Vagina (tissue), 2 donors: Measurements from ENCODE around the gene SDE2. TPM values are rescaled to one million over a fixed set of nuclear protein-coding genes. Genes with fewer than 3 reads are reported as not detected.

Experiments used
- DNase-seq, 2 donors: peaks; one replicate each; pipeline ENCODE4 v3.0.0-alpha.2; 2017; ENCODE audit errors: extremely low spot score in 2 of 2
- H3K27ac ChIP-seq: fragments of 200-600 bp; sonication (generic); one replicate; pipeline ENCODE4 v1.5.1; 2019
- H3K27me3 ChIP-seq: fragments of 200-600 bp; sonication (generic); one replicate; pipeline ENCODE4 v1.5.1; 2019
- H3K36me3 ChIP-seq, 2 donors: fragments of 200-600 bp; sonication (generic); one replicate each; pipeline ENCODE4 v1.5.1; 2017 to 2019
- H3K4me1 ChIP-seq: fragments of 200-600 bp; sonication (generic); one replicate; pipeline ENCODE4 v1.5.1; 2019
- H3K4me3 ChIP-seq, 2 donors: fragments of 200-600 bp; sonication (generic); 1 replicate in 1 of 2; 2 replicates in 1 of 2; pipeline ENCODE4 v1.5.1; 2016 to 2019
- H3K9me3 ChIP-seq: fragments of 200-600 bp; sonication (generic); one replicate; pipeline ENCODE4 v1.5.1; 2019
- CTCF ChIP-seq, 3 experiments: fragments of 450-650 bp in 2 of 3; fragments of 200-600 bp in 1 of 3; sonication (generic) in 1 of 3; IDR thresholded peaks; one replicate each; pipeline ENCODE4 v1.5.1; 2017 to 2019; ENCODE audit warnings: antibody characterized with exemption in 3 of 3, mild to moderate bottlenecking in 2 of 3, moderate library complexity in 2 of 3
- POLR2A ChIP-seq, 2 donors: fragments of 450-650 bp; IDR thresholded peaks; one replicate each; pipeline ENCODE4 v1.6.1; 2017; ENCODE audit warnings: antibody characterized with exemption in 2 of 2, mild to moderate bottlenecking in 2 of 2, moderate library complexity in 2 of 2
- POLR2AphosphoS5 ChIP-seq, 2 donors: sonication (generic); formaldehyde crosslinking; IDR thresholded peaks; one replicate each; pipeline ENCODE4 v1.9.0; 2017; ENCODE audit warnings: antibody characterized with exemption in 2 of 2, mild to moderate bottlenecking in 2 of 2, low read depth in 1 of 2; ENCODE audit not compliant: insufficient read depth in 1 of 2
- intact Hi-C: fragments of 100-400 bp; cut with DNase I; formaldehyde crosslinking; loops from one replicate; pipeline ENCODE4 v1.15.1; 2023
- total RNA-seq: library from RNA; depleted of rRNA; stranded (reverse); fragments of >200 nt; gene quantifications from one replicate; pipeline ENCODE4 v1.2.3, GENCODE V29; 2016

The SDE2 gene
- total RNA-seq, 1 donor from 2014 or later: 14.7 TPM

DNA sequence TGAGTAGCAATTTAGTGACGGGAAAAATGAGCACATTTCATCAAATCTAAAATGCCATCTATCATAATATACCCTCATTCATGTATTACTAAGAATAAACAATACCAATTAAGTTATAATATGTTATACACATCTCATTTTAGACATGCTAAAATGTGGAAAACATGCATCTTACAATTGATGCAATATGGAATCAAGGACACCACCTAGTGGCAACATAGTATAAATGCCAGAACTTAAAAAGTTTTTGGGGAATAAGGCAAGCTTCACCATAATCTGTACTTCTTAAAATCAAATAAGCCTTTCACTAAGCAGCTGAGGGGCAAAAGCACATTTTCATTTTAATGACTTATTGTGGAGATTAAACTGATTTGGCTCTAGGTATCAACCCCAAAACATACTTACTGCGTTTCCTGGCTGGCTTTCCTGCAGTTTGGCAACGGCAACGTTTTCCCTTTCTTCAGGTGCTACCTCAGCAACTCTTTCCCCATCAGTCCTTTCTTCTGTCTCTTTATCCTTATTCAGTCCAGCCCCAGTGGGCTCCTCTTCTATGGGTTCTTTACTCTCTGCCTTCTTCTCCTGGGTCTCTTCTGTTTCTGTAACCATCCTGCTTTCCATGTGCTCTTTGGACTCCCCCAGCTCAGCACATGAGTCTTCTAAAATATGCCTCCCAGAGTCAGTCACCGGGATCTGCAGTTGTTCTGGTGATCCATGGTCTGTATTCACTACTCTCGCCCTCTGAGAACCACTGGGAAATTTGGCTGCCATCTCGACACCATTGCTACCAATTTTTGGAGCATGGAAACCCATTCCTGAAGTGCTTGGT, 11.4 kb downstream of the SDE2 start:
- Histone ChIP-seq H3K4me1 (peaks cover 8% of the 10 kb centered on the region), H3K4me3 (no peak overlapping the region), H3K9me3 (no peaks in the 10 kb centered on the region), H3K27me3 (no peaks in the 10 kb centered on the region), H3K36me3 (peaks cover 0 to 88% of the 10 kb centered on the region in 2 donors), H3K27ac (no peak overlapping the region)
- no peak for TF ChIP-seq POLR2AphosphoS5 (IDR thresholded peaks at IDR 0.05; ENCODE audit: insufficient read depth in 1 of 2, low read depth in 1 of 2)
- peak; percentile 29 to 61 (median 57) for TF ChIP-seq CTCF (IDR thresholded peaks at IDR 0.05)
- no peak for TF ChIP-seq POLR2A (IDR thresholded peaks at IDR 0.05)
- intact Hi-C loops: no loop called here
- DNase-seq: no peak

DNA sequence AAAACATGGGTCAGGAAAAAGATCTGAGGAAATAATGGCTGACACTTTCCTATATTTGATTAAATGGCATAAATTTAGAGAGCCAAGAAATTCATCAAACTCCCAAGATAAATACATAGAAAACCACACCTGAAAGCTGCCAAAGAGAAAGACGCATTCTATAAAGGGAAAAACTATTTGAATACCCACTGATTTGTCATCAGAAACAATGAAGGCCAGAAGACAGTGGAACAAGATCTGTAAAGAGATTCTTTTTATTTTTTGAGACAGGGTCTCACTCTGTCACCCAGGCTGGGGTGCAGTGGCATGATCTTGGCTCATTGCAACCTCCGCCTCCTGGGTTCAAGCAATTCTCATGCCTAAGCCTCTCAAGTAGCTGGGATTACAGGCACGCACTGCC, 17.4 kb downstream of the SDE2 start:
- H3K27ac ChIP-seq: no peak overlapping the region
- H3K4me3 ChIP-seq: no peak overlapping the region
- TF ChIP-seq CTCF (IDR thresholded peaks at IDR 0.05): no peak
- no peak for TF ChIP-seq POLR2A (IDR thresholded peaks at IDR 0.05)
- no peak for TF ChIP-seq POLR2AphosphoS5 (IDR thresholded peaks at IDR 0.05; ENCODE audit: insufficient read depth in 1 of 2, low read depth in 1 of 2)
- H3K4me1 ChIP-seq: no peaks in the 10 kb centered on the region
- DNase-seq: no peak
- H3K9me3 ChIP-seq: no peaks in the 10 kb centered on the region
- intact Hi-C loops: no loop called here
- H3K36me3 ChIP-seq: peaks cover 0 to 60% of the 10 kb centered on the region in 2 donors
- H3K27me3 ChIP-seq: no peaks in the 10 kb centered on the region

DNA sequence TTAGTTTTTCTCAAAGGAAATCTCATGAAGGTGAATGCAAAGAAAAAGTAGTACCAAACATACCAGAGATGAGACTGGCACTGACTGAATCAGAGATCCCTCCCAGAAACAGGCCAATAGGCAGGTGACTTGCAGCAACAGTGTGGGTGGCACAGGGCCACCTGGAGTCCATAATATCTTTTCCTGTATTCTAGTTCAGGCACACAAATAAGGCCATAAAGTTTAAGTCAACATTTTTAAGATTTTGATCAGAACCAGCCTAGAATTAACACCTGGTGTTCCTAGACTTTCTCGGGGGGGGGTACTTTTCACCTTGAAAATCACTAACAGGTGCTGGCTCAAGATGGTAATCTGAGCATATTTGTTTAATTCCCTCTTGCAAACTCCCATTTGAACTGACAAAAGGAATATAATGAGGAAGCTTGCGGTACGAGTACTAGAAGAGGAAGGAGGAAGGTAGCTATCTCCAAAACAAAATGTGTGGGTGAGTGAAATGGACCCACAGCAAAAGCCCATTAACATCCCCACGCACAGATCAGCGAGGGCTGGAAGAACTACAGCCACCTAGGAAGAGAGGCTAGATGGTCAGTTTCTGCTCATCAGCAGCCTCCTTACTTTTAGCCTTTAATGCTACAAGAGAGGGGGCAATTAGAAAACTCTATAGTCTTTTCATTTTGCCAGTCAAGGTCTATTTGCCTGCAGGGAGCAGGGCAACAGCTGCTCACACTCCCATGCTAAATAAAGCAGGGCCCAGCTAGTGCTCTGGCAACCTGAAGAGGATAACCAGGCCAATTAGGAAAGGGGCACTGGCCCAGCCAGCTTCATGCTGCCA, 18.9 kb downstream of the SDE2 start:
- no peak for DNase-seq

DNA sequence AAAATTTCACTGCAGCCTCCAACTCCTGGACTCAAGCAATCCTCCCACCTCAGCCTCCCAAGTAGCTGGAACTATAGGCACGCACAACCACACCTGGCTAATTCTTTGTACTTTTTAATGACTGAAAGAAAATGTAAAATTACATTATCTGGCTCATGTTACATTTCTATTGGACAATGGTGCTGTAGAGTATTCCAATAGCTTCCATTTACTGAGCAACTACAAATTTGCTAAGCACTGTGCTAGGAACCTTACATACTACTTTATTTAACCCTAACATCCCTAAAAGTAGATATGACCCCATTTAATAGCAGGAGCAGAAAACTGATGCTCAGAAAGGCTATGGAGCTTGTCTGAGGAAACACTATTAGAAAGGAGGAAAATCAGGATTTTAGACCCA, 19.7 kb downstream of the SDE2 start:
- intact Hi-C loops: loop anchor here (5.0 to 10.0 kb wide), 4 partner anchors 65 to 502 kb away; partner anchors contain the start of gene SRP9
- Histone ChIP-seq H3K27me3 (no peaks in the 10 kb centered on the region), H3K4me1 (no peaks in the 10 kb centered on the region), H3K4me3 (no peak overlapping the region), H3K9me3 (no peaks in the 10 kb centered on the region), H3K36me3 (peaks cover 0 to 41% of the 10 kb centered on the region in 2 donors), H3K27ac (no peak overlapping the region)
- no peak for DNase-seq
- TF ChIP-seq CTCF (IDR thresholded peaks at IDR 0.05) (no peak), POLR2A (IDR thresholded peaks at IDR 0.05) (no peak), POLR2AphosphoS5 (IDR thresholded peaks at IDR 0.05; ENCODE audit: insufficient read depth in 1 of 2, low read depth in 1 of 2) (no peak)

More for the DNA sequence above, 18.9 kb downstream of the SDE2 start:
- Histone ChIP-seq H3K27ac (no peak overlapping the region), H3K27me3 (no peaks in the 10 kb centered on the region), H3K4me3 (no peak overlapping the region), H3K36me3 (peaks cover 0 to 49% of the 10 kb centered on the region in 2 donors), H3K9me3 (no peaks in the 10 kb centered on the region), H3K4me1 (no peaks in the 10 kb centered on the region)
- intact Hi-C loops: no loop called here
- TF ChIP-seq POLR2A (IDR thresholded peaks at IDR 0.05) (no peak), POLR2AphosphoS5 (IDR thresholded peaks at IDR 0.05; ENCODE audit: insufficient read depth in 1 of 2, low read depth in 1 of 2) (no peak), CTCF (IDR thresholded peaks at IDR 0.05) (no peak)
